Stromal cell of bone marrow (primary cell): Measurements from ENCODE around the gene ZNF586.
"Not testable (repeated sequence)": the region's sequence is repeated elsewhere in the genome, so short reads cannot be mapped to it uniquely, and the experiment has no call there.

Source experiments
- DNase-seq: peaks from one replicate; pipeline ENCODE4 v3.0.0-alpha.2; 2012; ENCODE audit warnings: low read depth

ZNF586 gene

GRCh38 chr19:57823608-57824007 lies 54.1 kb downstream of the ZNF586 start:
- not testable (repeated sequence) for DNase-seq

GRCh38 chr19:57825511-57825910 lies 56.0 kb downstream of the ZNF586 start:
- DNase-seq, result no peak

DNA sequence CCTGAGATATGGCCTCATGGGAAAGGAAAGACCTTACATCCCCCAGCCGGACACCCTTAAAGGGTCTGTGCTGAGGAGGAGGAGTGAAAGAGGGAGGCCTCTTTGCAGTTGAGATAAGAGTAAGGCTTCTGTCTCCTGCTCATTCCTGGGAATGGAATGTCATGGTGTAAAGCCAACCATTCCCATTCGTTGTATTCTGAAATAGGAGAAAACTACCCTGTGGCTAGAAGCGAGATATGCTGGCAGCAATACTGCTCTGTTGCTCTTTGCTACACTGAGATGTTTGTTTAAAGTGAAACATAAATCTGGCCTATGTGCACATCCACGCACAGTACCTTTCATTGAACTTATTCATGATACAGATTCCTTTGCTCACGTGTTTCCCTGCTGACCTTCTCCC lies 59.8 kb downstream of the ZNF586 start:
- no peak for DNase-seq

DNA sequence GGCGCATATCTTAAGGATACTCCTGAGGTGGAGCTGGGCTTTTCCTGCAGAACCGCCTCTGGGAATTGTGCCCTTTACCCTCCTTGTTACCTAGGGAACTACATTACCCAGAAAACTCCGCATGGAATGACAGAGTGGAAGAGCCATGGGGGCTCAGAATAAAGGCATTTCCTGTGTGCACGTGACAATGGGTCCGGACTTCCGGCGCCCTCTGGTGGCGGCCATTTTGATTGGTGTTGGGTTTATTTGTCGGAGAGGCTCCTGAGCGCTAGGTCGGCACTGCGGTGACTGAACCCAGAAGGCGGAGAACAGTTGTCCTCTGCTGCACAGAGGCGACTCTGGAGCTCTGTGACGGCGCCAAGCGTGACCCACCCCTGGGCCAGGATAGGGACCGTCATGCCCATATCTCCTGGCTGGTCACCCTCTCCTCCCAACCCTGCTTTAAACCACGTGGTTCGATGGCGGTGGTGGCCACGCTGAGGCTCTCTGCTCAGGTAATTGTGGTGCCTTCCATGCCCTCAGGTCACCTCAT lies 60.7 kb downstream of the ZNF586 start, which contains the start of gene ZNF587B:
Gene ZNF587B (plus strand): TSS at position 229 of the 532 bp plus-strand sequence. CDS start 230 bp downstream, at position 459.
- peak; percentile 40 for DNase-seq
